AG08395 (cell line): ENCODE measurements around the gene MEI1.
"Not testable (repeated sequence)": the region's sequence is repeated elsewhere in the genome, so short reads cannot be mapped to it uniquely, and the experiment has no call there.

ENCODE experiments used
- DNase-seq: peaks from one replicate; pipeline ENCODE4 v3.0.0; 2012; ENCODE audit warnings: mixed read lengths, low spot score

Gene MEI1

DNA sequence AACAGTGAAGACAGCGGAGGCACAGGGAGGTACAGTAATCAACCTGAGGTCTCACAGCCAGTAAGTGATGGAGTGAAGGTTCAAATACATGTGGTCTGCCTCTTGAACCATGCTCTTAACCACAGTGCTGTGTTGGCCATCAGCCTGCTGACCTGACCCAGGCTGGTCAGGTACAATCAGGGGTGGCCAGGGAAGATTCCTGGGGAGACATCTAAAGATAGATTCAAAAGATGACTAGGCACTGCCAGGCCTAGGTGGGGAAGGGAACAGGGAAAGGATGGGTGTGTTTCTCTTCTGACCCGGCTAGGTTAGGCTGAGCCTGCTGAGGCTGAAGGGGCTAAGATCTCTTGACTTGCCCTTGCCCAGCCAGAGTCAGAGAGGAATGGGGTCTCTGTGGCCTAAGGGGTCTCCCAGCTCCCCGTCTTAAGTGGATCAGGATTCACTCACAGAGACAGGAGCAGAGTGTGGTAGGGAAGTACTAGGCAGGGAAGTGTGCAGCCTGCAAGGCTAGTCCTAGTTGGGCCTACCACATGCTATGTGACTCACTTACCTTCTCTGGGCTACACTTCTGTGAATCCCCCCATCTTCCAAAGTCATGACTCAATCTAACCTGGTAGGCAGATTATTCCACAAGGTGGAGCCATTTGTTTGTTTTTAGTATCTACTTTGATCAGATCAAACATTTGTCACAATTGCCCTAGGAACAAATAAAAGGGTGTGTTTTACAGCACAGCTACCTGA lies 123.2 kb downstream of the MEI1 start:
- DNase-seq: peak; percentile 66

DNA sequence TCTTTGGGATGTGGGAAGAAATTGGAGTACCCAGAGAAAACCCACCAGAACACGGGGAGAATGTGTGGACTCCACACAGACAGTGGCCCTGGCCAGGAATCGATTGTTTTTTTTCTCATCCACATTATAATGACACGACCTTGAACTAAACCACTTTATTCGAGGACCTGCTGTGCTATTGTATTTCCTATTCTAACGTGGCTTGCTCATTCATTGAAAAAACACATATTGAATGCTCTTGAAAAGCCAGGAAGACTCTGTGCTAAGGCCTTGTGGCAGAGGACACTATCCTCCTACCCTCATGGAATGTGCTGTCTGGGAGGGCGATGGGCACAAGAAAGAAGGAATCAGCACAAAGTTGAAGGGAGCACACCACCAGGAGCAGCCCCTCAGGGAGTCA lies 124.5 kb downstream of the MEI1 start:
- DNase-seq: no peak

DNA sequence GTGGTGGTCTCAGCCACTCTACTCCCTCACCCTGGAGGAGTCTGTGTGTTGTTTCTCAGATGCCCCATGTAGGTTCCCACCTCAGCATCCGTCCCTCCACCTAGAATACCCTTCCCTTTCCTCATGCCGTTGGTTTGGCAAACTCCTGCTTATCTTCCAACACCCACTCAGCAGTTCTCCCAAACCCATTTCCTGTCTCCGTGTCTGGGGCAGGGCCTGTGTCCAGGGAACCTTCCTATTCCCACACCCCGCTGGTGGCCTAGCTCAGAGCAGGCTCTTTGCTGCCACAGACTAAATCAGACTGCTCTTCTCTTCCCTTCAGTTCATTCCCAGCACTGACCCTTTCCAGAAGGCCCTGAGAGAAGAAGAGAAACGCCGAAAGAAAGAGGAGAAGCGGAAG lies 126.1 kb downstream of the MEI1 start:
- DNase-seq: peak; percentile 47

DNA sequence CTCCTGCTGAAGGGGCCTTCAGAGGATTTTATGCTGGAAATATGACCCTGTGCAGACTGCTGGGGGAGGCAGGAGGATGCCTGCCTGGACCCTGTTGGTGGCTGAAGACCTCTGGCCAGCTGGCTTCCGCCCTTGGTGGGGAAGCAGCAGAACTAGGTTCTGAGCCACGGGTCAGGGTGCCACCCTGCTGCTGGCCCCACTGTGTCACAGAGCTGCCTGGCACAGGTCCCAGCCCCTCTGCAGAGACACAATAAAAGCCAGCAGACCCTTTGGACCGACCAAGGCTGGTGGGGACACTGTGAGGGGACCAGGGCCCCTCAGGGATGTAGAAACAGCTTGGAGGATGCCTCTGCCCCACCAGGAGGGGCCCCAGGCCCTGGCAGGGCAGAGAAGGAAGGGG lies 126.7 kb downstream of the MEI1 start:
- no peak for DNase-seq

DNA sequence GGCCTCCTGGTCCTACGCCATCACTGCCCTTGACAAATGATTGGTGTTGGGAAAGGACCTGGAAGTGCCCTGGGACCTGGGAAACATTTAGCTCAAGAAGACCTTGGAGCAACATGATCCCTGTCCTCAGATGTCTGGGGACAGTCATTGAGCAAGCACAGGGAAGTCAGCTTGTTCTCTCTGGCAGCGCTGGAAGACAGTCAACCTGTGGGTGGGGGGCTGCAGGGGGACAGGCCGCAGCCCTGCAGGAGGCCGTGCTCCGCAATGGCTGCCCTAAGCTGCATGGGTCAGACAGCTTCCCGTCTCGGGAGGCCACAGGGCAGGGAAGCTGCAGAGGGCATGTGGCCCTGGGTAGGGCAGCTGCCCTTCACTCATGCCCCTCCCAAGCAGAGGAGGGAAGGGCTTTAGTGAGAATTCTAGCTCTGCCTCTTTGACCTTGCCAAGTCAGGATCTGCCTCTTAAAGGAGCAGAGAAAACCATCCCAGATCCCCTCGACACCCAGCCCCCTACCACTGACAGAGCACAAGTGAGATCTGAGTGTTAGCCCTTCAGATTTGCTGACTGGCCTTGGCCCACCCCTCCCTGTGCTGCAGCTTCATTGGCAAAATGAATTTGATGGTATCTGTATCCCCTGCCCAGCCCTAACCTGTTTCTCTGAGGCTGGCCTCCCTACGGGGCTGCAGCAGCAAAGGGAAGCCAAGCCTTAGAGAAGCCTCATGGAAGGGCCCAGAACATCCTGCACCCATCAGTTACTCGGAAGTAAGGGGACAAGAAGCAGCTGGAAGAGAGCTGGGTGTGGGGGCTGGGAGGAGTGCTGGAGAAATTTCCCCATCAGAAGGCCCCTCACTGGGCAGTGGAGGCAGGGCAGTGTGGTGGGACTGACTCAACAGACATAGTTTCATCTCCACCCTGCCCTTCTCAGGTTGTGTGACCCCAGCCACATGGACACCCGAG lies 127.4 kb downstream of the MEI1 start:
- no peak for DNase-seq

DNA sequence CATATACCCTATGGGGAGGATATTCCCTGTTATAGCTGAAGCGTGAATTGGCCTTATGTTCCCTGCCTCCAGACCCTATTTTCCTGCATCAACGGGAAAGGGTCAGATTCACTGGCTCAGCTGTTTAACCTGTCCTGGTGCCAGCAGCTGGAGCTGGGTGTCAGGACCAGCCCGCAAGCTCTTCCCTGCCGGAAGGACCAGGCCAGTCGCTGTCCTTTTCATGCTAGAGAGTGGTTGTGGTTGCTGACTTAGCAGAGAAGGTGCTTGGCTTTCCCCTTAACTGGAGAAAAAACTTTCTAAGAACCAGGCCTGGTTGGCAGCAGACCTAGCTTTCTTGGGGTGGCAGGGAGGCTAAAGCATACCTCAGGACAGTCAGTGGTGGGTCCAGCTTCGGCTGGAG lies 128.4 kb downstream of the MEI1 start:
- no peak for DNase-seq

DNA sequence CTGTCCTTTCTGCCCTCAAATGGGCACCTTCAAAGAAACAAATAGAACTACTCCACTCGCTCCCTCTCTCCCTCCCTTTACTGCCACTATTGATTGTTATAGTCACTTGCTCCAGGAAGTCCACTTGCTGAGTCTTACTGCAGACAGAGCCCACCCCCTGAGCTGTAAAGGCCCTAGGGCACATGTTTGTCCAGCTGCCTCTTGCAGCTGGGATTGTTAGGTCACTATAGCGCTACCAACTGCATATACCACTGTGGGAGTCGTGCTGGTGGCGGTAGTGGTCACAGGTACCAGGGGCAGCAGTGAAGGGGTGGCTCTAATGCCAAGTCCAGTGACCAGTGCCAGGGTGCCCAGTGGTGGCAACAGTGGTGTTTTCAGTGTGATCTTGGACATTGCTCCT lies 129.2 kb downstream of the MEI1 start:
- DNase-seq: no peak

DNA sequence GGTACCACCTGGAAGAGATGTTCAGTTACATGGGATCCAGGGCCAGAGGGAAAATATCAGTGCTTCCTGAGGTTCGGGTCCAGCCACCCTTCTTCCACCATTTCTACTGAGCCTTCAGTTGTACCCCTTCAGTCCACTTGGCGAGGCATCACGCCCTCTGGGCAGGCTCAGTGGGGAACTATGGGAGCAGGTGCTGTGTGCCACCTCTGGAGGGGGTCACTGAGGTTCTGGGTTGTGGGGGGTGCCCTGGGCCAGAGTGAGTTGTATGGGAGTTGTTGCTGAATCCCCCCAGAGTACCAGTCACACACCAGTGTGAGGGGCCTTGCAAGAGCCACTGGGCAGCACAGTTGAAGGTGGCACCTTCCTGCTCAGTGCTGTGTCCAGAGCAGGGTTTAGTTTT lies 130.9 kb downstream of the MEI1 start:
- DNase-seq: no peak

DNA sequence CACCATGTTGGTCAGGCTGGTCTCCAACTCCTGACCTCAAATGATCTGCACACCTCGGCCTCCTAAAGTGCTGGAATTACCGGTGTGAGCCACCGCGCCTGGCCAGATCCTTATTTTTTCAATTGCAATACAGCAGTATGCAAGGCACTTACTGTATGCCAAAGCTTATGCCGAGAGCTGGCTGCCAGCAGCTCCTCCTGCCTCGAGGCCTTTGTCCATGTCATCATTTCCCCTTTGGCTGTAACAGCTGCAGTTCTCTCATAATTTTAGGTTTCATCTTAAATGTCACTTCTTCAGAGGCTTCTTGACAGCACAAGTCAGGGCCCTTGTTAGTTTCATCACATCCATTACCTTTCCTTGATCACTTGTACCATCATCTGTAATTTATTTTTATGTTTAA lies 132.1 kb downstream of the MEI1 start:
- DNase-seq: no peak

DNA sequence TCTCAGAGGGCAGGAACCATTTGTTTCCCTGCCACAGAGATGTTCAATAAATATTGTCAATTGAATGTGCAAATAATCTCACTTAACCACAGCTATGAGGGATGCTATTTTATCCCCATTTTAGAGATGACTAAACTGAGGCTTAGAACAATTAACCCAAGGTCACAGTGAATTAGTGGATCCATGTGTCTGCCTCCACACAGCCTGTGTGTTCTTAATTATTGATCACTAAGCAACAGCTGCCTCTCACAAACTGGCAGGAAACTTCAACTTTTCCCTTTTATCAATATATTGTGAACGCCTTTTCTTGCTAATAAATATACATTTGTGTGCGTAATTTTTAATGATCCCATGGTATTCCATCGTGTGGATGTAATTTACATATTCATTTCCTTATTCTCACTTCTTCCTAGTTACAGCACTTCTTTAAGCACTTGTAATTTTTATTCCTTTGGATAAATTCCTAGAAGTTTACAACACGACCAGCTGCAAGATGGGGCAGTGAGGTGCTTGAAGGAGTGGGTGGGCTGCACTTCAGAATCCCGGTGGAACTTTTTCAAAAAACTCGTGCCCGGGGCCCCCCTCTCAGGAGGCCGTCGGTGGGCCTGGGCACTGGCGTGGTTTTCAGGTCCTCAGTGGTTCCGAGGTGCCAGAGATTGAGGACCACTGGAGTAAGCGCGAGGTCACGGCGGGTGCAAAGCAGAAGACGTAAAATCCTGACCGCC lies 132.7 kb downstream of the MEI1 start:
- DNase-seq: no peak

DNA sequence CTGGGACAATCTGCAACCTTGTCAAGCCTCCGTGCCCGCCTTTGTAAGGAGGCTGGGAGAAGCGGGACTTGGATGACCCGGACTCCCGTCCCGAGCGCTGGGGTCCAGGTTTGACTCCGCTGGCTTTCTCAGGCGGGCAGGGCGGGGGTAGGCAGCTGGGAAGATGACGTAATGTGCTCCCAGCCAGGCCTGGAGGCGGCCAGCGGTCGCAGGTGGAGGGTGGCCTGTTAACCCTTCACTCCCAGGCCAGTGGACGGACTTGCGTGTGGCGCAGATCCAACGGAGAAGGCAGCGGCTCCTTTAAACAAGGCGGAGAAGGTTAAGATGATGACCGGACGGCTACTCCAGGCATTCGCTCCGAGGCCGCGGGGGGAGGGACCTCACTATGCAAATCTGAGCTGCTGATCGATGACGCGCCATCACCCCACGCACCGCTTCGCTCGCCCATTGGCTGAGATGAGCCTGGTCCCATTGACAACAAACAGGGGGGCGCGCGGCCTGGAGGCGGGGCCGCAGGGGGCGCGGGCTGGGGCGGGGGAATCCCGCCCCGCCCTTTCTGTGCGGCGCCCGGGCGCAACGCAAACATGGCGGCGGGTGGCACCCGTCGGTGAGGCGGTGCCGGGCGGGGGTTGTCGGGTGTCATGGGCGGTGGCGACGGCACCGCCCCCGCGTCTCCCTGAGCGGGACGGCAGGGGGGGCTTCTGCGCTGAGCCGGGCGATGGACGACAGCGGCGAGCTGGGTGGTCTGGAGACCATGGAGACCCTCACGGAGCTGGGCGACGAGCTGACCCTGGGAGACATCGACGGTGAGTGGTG lies 133.5 kb downstream of the MEI1 start, which contains the start of gene SREBF2:
Gene SREBF2 (plus strand): TSS at position 553 of the 816 bp plus-strand sequence. CDS start 166 bp downstream, at position 719.
- peak; percentile 99 for DNase-seq

DNA sequence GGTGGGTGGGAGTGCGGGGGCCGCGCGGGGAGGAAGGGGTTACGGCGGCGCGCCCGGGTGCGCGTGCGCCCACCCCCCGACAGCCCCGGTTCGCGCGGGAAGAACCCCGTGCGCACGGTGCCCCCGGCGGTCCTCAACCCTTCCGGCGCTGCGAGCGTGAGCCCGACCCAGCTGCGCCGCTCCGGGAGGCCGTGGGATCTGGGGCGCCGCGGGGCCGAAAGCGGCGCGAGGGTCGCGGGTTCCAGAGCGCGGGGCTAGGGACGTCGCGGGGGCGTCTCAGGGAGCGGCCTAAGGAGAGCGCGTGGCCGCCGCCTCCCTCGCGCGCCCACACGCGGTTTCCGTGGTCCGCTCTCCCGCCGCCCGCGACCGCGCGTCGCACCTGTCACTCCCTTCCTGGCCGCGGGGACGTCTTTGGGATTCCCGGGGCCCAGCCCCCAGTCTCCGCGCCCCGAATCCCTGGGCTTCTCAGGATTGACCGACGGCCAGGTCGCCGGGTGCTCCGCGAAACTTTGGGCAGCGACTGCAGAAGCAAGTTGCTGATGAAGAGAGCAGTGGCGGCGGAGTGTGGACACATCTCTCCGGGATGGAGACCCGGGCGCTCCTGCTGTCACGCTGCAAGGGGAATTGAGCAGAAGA lies 134.2 kb downstream of the MEI1 start:
- no peak for DNase-seq

DNA sequence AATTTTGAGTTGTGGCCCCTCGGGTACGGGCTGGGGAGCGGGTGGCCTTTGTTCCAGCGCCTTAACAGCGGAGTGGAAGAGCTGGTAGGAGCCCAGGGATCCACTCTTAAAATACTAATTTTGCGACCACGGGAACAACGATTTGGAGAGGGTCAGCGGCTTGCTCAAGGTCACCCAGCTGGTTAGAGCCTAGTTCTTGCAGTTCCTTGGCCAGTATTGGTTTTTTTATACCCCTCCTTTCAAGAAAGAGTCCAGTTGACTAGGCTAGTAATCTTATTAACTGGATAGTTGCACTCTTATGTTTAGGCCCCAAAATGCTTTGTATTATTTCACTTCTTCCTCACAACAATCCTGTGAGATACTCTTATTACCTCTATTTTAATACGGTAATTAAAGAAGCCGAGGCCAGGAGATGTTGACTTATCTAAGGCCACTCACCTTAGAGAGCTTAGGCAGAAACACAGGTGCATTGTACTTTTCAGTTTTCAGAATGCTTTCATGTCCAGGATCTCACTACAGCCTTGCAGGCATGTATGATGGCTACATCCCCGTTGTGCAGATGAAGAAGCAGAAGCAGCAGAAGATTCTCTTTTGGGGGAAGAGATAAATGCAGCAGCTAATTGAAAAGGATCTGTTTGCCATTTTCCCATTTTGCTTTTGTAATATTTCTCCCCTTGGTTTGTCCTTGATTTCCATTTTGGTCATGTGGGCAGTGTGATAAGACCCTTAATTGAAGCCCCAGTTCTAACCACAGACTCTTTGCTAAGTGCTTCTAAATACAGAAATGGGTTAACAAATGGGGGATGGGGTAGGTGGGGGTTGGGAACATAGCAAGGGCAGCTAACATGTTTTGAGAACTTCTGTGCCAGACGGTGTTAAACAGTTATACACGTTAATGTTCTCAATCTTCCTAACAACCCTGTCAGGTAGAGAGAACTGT lies 135.0 kb downstream of the MEI1 start:
- DNase-seq: no peak

DNA sequence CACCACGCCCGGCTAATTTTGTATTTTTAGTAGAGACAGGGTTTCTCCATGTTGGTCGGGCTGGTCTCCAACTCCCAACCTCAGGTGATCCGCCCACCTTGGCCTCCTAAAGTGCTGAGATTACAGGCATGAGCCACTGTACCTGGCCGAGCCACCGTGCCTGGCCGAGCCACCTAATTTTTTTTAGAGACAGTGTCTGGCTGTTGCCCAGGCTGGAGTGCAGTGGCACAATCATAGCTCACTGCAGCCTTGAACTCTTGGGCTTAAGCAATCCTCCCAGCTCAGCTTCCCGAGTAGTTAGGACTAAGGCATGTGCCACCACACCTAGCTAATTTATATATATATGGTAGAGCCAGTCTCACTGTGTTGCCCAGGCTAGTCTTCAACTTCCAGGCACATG lies 136.2 kb downstream of the MEI1 start:
- not testable (repeated sequence) for DNase-seq

DNA sequence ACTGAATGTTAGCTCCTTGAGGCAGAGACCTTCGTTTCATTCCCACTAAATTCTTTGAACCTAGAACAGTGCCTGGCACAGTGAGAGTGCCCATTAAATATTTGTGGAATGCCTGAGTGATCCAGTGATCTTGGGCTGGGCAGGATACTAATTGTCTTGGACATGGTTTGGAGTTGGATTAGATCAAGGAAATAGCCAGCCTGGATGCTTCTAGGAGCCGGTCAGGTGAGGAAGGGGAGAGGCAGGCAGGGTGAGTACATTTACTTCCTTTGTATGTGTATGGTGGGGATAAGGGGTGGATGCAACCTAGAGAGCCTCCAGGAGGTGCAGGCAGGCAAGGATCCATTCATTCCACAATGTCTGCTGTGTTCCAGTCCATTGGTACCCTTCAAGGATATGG lies 137.2 kb downstream of the MEI1 start:
- no peak for DNase-seq

DNA sequence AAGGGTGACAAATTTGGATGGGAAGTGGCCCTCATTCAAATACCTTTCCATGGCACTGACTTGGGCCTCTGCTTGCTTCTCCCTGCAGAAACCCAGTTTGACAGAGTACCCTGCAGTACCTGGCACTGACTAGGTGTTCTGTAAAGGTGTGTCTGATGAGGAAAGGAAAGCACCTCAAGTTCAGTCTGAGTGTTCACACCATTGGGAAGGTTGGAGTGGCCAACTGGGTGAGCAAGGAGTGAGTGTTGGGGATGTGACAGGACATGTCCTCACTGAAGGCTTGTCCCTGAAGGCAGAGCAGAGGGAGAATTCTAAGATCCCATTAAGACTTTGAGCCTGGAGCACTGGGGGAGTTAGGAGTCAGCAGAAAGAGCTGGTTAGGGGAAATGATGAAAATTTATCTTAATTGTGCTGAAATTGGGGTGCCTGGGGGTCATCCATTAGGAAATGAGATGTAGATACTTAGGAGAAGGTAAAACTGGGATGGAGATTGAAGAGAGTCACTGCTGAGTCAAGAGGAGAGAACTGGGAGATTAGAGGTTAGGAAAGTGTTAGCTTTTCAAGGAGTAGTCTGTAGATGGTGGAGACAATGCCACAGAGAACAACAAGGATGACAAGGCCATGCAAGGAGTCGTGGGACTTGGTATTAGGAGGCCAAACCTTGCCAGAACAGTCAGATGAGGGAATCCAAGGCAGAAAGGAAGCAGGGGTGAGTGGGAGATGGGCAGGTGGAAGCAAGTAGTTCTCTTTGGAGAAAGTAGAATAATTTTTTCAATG lies 139.7 kb downstream of the MEI1 start:
- DNase-seq: no peak

DNA sequence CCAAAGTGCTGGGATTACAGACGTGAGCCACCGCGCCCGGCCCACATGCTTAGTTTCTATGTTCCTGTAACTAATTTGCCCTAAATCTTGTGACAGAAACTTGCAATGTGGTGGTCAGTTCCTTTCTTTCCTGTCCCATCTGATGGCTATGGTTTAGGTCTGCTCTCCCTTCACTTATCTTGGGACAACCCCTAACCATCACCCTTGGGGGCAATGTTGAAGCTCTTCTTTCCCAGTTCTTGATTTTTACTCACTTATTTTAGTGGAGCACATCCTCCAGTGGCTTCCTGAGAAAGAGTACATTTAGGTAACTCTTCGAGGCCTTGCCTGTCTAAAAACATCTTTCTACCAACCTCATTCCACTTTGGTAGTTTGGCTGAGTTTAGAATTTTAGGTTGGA lies 140.9 kb downstream of the MEI1 start:
- no peak for DNase-seq

DNA sequence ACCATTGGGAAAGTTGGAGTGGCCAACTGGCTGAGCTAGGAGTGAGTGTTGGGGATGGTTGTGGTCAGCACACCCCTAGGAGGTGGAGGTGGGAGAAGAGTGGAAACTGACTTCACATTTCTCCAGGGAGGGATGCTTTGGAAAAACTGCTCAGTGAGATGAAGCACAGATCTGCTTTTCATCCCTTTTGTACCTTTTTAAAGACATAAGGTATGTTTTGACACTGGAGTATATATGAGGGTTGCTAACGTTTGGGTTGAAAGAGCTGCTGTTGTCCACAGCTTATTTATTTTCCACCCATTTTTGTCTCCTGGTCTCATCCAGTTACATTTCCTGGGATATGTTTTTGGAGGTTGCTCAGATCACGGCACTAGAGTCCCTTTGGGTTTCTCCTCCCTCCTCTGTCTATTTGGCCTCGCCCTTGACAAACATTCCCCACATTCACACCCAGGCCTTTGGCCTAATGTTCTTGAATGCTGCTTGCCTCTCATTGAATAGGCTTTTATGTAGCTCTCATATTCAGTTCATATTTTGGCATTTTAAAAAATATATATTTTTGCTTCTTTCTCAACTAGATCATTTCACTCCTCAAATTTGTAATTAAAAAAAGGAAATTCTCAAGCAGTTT lies 141.9 kb downstream of the MEI1 start:
- DNase-seq: no peak
